HT1080 (cell line): Measurements from ENCODE around the gene RABGEF1. TPM values are rescaled to one million over a fixed set of nuclear protein-coding genes. Genes with fewer than 3 reads are reported as not detected.

ENCODE experiments used
- DNase-seq: peaks from one replicate; pipeline ENCODE4 v3.0.0-alpha.2; 2015; ENCODE audit warnings: low read depth
- small RNA-seq: library from RNA; depleted of rRNA; stranded (forward); fragments of <200 nt; gene quantifications from one replicate; pipeline ENCODE3, GENCODE V24; 2014
- total RNA-seq: library from RNA; depleted of rRNA; stranded (reverse); fragments of >200 nt; shearing (Covaris generic); gene quantifications from 2 replicates; pipeline ENCODE4 v1.2.3, GENCODE V29; 2014; rRNA removed

RABGEF1 gene
- total RNA-seq, 1 experiment from 2014 or later = 34.3 TPM

DNA sequence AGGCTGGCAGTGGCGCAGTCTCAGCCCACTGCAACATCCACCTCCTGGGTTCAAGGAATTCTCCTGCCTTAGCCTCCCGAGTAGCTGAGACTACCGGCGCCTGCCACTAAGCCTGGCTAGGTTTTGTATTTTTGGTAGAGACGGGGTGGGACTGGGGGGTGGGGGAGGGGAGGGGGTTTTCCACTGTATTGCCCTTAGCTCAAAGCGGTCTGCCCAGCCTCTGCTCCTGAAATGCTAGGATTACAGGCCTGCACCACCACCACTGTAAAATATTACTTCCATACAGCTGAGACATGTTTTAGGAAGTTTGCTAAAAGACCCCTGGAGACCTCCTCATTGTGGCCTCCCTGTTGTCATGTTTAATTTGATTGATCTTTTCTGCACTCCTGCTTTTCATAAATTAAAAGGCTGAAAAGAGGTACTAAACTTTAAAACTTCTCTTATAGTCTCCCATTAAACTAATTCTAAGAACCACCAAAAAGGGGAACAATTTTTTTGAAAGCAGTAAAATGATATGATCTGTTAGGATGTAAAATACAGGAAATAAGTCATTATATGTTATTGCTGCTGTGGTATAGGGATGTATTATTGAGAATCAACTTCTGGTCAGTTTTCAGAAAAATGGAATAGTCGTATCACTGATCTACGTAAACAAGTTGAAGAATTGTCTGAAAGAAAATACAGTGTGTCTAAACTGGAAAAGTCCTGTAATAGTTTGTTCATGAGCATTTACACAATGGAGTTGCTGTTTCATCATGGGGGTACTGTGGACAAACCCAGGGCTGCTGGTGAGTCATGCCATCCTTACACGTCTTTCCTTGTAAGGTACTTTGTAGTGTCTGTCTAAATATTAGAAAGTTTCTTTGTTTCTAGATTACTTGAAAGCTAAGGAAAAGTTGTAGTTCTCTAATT, 107.6 kb downstream of the RABGEF1 start:
- peak; percentile 79 for DNase-seq

DNA sequence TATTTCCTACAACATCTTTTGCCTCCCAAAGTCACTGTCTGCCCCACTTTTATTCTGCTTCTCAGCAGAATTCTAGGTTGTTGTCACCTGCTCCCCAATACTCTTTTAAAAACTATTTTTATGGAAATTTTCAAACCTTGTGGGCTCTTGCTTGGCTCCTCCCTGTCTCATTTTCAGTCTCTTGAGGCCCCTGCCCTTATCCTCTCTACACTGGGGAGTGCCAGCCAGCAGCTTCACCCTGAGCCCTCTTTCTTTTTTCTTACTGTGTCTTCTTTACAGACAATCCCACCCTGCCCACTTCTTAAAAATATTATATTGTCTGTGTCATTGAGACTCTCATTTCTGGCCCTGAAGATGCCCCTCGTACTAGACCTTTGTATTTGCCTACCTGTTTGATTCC, 118.8 kb downstream of the RABGEF1 start:
- no peak for DNase-seq

DNA sequence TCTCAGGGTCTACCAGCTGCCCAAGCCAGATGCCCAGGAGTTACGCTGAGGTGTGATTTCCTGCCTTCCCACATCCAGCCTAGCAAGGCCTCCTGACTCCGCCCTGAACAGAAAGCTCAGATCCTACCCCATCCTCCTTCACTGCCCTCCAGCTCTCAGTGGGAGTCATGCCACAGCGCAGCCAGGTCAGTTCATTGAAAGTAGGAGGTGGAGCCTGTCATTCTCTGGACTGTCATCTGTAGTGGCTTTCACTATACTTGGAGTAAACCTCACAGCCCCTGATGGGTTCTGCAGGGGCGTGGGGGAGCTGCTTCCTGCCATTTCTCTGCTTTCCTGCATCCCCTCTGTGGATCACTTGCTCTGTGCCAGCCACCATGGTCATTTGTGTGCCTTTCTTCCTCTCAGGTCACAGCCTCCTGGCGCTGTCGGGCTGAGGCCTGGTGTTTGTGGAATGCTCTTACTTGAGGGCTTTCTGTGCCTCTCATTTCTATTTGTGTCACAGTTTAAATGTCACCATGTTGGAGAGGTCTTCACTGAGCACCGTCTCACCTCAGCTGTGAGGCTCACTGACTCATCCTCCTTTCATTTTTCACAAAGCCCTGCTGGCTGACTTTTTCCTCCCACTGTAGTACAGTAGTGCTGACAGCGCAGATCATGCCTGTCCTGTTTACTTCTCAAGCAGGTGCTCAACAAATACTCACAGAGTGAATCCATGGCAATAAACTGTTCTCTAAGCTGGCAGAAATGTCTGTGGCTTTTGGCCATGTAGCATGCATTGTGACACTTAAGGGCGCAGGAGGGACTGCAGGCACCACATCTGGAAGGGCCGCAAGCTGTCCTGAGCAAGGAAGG, 119.5 kb downstream of the RABGEF1 start:
- DNase-seq = no peak

GRCh38 chr7:66860767-66861166, 120.2 kb downstream of the RABGEF1 start:
- no peak for DNase-seq

Small RNA genes within 50 kb of the gene (small RNA-seq; reads per million reads assigned to genes)
- gene AC027644.2 = not detected

Other genes starting within 250 kb of the RABGEF1 start
- gene KCTD7, start 111.9 kb upstream of the RABGEF1 start, total RNA-seq = 5.4 and 10.9 TPM in 2 replicates
- gene TMEM248, start 180.5 kb downstream of the RABGEF1 start, total RNA-seq = 101 and 108 TPM in 2 replicates